Right kidney (tissue), 1 donor: ENCODE data around the gene FLNC.

Experiments
- DNase-seq: peaks from one replicate; pipeline ENCODE4 v3.0.0-alpha.2; 2016

The FLNC gene

DNA sequence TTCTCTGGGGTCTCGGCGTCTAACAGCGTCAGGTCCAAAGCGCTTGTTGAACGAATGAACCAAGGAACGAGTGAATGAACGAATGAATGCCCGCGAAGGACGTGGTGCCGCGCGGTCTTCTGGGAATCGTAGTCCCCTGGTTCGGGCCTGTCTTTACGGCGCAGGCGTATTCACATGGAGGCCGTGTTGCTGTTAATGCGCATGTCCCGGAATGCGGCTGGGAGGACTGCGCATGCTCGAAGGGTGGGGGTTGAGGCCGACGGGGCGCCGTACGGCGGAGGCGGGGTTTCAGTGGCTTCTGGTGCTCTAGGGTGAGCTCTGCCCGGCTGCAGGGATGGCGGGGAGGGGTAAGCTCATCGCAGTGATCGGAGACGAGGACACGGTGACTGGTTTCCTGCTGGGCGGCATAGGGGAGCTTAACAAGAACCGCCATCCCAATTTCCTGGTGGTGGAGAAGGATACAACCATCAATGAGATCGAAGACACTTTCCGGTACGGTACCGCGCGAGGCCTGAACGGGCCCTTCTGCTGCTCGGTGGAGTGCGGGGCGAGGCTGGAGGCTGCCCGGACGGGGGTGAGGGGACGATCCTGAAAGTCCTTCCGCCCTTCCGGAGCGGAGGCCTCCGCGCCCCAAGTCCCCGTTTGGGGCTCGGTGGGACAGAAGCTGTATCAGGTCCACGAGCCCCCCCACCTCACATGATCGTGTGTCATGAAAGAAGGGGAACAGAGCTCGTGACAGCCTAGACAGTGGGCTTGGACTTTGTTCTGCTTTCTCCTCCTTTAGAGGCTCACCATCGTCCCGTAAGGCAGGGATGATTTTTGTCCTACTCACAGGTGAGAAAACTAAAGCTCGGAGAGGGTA lies 32.6 kb downstream of the FLNC start, which contains the start of gene ATP6V1F:
Gene ATP6V1F (plus strand): TSS at position 286 of the 862 bp plus-strand sequence. CDS start 49 bp downstream, at position 335.
- peak; percentile 92 for DNase-seq

DNA sequence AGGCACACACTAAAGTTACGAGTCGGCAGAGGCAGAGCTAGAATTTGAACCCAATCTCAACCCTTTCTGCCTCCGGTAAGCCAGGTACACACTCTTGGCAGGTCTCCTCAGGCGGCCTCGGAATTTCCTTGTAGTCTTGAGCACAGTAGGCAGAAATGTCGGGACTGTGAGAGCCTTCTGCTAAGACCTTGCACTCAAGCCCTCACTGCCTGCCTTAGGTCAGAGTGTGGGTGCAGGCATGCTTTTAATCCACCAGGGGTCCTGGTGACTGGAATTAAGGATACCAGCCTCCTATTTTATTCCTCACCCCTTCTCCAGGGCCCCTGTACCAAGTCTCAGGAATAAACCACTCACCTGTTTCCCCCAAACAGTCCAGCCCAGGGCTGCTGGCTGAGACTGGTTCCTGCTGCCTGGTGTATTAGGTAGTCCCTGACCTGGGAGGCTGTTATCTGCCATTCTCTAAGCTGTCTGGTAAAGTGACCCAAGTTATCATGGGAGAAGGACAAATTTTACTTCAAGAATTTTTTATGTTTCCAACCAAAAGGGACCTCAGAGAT lies 33.3 kb downstream of the FLNC start:
- DNase-seq, result no peak

DNA sequence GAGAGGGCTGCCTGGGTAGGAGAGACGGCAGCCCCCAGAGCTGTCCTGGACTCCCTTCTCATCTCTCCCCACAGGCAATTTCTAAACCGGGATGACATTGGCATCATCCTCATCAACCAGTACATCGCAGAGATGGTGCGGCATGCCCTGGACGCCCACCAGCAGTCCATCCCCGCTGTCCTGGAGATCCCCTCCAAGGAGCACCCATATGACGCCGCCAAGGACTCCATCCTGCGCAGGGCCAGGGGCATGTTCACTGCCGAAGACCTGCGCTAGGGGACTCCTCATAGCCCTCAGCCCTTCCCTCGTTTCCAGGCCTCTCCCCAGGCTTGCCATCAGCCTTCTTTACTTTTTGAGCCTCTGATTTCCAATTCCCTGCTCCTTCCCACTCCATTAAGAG lies 35.1 kb downstream of the FLNC start:
- no peak for DNase-seq

DNA sequence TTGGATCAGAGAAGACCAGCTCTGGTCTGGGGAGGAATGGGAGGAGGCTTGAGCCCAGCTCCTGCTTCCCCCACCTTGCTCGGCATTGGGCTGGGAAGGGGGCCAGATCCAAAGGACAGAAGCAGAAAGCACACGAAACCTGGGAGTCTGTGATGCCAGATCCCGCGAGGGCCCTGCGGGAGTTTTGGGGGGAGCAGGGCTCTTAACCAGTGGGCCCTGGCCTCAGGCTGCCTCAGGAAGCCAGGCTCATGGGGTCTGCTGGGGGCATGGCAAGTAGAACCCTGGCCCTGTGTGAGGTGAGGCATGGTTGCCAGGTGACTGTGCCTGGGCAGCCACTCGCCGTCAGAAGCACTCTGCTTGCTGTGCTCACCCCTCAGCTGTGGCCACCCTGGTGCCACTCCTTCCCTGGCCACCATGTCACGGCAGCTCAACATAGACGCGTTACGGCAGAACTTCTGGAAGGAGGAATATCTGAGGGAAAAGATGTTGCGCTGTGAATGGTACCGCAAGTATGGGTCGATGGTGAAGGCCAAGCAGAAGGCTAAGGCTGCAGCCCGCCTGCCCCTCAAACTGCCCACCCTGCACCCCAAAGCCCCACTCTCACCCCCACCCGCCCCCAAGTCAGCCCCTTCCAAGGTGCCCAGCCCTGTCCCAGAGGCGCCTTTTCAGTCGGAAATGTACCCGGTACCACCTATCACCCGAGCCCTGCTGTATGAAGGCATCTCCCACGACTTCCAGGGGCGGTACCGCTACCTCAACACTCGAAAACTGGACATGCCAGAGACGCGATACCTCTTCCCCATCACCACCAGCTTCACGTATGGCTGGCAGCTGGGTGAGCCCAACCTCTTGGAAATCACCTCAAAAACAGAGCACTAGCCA lies 36.0 kb downstream of the FLNC start:
- DNase-seq, result no peak

DNA sequence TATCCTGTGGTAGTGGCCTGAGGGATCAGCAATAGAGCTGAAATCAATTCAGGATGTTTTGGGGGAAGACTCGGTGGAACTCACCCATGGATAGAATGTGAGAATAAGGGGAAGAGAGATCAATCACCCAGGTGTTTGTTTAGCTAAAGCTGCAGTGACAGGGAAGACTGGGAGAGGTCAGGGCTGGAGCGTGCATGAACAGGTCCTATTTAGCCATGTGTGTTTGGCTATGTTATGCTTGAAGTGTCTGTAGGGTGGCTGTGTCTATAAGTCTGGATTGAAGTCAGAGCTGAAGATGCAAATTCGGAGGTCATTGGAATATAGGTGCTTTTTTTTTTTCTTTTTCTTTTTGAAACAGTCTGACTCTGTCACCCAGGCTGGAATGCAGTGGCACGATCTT lies 37.0 kb downstream of the FLNC start:
- DNase-seq, result no peak

DNA sequence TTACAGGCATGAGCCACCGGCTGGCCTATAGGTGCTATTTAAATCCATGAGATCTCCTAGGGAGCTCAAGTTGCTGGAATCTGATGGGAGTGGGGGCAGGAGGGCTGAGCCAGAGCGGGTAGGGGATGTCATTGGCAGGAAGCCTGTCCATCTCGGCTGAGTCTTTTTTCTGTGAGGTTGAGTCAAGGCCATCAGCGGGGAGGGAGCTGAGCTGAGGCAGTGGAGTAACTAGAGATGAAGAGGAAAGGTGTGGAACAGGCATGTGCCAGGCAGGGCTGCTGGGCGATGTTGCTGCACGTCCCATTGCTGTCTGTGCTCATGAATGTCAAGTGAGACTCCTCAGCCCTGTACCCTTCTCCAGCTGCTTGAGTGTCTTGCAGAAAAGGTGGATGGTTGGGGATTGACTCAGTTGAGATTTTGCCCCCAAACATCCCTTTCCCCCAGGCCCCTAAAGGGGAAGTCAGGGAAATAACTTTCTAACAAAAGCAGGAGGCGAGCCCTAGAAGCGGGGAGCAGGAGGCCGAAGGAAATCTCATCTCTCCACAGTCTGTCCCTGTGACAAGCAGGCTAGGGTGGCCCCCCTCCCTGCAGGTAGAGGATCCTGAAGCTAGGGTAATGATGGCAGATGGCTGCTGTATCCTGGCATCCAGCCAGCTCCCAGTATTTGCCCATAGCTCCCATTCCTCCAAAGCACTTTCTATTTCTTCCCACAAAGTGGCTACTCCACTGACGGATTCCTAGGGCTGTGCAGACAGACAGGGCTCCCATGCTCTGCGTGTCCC lies 37.8 kb downstream of the FLNC start:
- DNase-seq, result no peak

DNA sequence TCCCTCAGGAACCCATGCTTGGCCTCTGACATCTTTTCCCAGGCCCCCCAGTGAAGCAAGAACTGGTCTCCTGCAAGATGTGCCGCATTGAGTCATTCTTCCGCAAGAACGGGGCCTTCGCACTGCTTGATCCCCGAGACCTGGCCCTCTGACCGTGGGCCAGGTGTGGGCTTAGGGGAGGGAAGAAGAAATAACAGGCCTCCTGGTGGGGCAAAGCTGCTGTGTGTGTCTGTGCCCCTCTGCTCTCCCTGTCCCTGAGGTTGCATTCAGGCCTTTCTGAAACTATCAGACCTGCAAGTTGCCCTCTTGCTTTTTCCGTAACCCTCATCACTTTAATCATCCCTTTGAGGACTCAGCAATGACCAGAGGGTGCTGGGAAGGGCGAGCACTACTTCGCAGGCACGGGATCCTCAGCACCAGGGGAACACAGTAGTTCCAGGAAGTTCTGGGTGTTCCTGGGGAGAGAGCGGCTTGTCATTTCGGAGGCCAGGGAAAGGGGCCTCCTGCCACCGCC lies 38.5 kb downstream of the FLNC start:
- no peak for DNase-seq

DNA sequence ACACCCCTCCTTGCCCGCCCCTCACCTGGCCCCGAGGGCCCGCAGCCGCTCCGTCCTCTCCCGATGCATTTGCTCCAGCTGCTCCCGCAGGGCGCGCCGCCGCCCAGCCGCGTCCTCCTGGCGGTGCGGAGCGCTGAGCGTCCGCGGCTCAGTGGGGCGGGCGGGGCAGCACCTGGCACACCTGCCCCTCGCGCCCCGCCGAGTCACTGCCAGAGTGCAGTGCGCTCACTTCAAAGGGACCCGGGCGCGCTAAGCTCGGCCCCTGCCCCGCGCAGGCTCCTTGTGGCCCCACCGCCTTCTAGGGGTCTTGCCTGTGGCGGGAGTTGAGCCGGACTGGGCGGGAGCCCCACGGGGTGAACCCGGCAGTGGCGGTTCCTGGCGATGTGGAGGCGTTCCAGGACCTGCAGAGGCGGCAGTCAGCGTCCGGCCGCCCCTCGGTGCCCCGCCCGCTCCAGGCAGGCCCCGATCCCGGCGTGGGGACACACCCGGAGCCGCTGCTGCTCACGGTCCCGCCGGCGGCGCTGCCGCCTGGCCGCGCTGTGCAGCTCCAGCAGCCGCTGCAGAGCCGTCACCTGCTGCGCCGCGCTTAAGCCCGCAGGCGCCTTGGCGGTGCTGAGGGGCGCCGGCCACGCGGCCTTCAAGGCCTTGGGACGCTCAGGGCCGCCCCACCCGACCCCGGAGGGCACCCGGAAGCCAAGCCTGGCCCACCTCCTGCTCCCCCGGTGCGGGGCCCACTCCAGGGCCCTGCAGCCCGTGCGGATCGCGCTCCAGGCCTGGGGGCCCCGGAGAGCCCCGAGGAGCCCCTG lies 39.1 kb downstream of the FLNC start:
- DNase-seq, result peak; percentile 85

DNA sequence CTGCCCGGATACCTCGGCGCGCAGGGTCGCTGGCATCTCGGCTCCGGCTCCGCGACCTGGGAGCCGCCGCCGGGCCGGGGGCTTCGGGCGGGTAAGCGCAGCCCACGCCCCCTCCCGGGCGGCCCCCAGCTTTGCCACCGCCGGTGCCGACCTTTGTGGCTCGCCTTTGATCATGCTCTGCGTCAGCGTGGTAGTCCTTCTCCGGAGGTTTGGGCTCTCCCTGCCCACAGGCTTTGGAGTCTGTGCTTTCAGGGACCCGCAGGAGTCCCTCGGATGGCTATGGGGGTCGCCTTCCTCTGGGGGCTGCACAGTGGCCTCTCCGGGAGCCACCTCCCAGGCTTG lies 39.7 kb downstream of the FLNC start:
- DNase-seq, result peak; percentile 62

DNA sequence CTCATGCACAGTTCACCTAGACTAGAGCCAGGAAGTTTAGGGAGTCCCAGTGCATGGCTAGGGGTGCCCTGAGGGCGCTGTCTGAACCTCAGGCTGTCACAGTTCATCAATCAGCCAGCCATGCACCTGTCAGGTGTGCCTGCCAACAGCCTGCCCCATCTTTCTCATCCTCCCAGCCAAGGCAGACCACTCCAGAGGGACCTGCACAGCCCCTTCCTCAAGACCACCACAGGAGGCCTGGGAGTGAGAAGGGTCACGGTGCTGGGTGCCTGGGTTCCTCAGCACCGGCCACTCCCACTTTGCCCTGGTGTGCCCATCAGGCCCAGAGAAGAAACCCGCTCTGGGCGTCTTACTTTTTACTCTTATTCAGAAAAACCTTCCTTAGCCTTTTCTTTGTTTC lies 40.8 kb downstream of the FLNC start:
- no peak for DNase-seq

DNA sequence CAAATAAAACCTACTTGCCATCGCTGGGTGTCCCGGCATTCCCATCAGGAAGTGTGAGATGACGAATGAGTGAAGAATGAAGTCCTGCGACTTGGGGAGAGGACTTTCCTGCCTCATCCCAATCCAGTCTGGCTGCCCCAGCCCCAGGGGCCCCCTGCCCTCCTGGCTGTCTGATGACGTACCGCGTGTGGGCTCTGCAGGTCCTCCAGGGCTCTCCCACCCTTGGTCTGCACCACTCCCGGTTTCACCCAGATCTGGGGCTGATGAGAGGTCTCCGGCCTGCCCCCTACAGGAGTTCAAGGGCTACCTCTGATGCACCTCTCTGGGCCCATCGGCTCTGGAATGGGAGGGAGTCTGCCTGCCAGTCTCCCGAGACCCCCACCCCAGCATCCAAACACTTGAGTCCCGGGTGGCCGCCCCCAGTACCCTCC lies 42.2 kb downstream of the FLNC start:
- no peak for DNase-seq

DNA sequence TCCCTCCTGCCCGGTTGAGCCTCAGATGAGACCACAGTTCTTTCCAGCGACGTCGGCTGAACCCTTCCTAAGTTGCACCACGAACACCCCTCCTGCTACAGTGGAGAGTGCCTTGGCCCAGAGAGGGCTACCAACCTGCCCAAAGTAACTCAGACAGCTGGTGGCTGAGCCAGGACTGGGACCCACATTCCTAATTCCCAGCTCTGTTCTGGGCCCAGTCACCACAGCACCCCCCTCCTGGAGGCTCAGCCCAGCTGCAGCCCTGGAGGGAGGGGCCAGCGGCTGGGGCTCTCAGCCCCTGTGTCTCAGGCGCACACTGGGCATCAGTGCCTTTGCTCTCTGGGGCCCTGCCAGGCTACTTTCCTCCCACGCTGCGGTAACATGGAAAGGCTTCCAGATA lies 43.0 kb downstream of the FLNC start:
- DNase-seq, result no peak

DNA sequence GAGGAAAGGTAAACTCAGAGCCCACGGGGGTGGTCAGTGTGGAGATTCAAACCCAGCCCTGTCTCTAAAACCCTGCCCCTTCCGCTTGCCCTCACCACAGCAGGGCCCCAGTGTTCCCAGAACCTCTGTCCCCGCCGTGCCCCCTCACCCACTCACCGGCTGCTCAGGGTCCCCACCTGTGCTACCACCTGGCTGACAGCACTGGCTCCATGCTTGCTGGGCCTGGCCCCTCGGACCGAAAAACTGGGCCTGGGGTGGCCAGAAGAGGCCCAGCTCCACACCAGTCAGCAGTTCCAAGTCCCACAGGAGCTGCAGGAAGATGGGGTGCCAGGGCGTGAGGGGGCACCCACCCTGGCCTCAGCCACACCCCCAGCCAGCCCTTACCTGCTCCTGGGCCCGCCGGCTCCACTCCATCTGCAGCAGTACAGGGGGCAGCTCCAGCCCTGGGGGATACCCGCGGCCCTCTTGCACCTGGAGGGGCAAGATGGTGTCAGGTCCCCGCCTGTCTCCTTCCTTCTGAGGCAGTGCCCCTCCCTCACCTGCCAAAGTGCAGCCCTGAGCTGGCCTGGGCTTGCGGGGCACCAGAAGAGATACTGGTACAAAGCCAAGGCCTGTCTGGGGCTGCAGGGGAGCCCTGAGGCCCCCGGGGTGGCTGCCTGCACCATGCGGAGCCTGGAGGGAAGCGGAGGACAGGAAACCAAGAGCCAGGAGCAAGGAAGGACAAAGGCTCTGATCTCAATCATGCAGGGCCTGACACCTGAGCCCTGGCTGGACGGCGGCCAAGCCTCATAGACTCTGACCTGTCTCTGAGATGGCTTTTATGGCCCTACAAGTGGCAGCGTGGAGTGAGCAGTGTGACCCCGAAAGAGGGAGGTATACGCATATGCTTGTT lies 44.2 kb downstream of the FLNC start:
- no peak for DNase-seq

DNA sequence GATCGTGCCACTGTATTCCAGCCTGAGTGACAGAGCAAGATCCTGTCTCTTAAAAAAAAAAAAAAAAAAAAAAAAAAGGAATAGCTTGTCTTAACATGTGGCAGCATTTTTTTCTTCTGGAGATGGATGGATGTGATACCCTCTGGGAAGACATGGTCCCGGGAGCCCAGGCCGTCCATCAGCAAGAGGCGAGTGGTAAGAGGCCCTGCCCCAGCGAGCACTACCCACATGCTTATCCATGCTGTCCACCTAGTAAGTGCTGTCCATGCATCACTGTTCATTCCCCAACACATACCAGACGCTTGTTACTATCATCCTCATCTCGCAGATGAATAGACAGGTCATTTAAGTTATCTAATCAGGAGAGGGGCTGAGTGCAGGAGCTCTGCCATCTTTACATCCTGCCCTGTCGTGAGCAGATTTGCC lies 45.3 kb downstream of the FLNC start:
- DNase-seq, result no peak

DNA sequence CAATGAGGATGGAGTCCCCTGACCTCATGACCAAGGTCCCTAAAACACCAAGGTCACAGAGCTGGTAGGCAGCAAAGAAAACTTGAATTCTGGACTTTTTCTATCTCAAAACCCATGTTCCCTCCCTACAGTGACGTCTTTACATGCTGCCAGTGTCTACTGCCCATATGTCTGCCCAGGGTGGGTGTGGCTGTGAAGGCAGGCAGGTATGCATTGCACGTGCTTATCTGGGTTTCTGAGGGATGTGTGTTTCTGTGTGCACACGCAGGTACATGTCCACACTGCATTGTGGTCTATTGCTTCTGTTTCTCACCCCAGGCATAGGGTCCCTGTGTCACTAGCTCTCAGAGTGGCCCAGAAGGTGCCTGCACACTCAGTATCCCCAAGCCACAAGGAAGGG lies 45.9 kb downstream of the FLNC start:
- DNase-seq, result no peak

DNA sequence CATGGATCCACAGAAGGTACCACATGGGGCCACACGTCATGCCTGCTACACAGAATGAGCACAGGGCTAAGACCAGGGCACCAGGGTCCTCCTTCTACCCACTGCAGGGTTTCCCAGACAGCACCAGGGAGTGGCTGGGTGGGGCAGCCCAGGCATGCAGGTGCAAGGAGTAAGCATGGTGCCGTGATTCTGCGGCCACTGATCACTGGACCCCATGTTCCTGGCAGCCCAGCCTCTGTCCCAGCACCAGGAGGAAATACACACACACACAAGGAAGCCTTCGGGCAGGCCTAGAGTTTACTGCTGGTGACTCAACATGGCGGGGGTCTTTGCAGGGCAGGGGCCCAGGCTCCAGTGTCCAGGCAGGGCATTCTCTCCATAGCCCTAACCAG lies 46.4 kb downstream of the FLNC start:
- DNase-seq, result no peak

DNA sequence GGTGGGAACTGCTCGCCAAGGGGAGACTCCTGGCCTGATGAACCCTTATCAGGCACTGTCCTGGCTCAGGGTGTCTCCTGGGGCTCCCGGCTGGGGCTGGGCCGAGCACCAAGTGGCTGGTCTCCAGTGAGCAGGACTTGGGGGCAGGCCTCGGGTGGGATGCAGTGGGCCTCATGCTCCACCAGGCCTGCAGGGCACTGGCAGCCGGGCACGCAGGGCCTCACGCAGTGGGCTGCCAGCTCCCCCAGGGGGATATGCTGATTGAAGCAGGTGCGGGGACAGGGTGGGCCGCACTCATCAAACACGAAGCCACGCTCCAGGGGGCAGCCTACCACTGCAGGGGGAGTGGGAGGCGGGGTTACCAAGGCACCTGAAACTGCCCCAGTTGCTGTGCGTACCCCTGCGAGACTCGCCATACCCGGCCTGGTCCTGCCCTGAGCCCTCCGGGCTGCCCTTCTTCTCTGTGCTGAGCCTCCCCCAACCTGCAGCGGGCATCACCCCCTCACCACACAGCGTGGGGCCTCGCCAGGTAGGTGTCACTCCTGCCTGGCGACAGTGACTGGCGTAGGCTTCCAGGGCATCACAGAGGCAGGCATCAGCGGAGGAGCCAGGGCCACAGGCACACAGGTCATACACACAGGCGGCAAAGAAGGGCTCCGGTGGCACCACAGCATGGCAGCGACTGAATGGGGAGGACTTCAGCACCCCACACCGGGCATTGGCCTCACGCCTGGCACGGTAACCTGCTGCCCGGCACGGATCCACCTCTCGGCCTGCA lies 47.0 kb downstream of the FLNC start:
- DNase-seq, result no peak

DNA sequence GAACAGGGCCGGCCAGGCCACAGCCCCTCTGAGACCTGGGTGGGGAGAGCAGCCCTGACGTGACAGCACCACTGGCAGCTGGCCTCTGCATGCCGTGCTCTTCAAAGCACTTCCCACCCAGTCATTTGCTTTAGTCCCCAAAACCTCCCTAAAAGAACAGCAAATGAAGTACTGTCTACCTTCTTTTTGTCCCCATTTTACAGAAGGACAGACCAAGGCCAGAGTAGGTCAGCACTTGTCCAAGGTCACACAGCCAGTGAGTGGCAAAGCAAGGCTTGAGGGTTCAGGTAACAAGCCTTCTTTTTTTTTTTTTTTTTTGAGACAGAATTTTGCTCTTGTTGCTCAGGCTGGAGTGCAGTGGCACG lies 47.5 kb downstream of the FLNC start:
- DNase-seq, result no peak
